GM21423 (cell line): ENCODE results near the gene TBC1D4.
"Not testable (repeated sequence)": the region's sequence is repeated elsewhere in the genome, so short reads cannot be mapped to it uniquely, and the experiment has no call there.

ENCODE experiments used
- ATAC-seq: cut with Tn5 transposase; IDR thresholded peaks from one replicate; pipeline ENCODE4 v1.9.1; 2021; ENCODE audit warnings: mild to moderate bottlenecking, moderate library complexity; ENCODE audit not compliant: unreplicated experiment

The TBC1D4 gene

DNA sequence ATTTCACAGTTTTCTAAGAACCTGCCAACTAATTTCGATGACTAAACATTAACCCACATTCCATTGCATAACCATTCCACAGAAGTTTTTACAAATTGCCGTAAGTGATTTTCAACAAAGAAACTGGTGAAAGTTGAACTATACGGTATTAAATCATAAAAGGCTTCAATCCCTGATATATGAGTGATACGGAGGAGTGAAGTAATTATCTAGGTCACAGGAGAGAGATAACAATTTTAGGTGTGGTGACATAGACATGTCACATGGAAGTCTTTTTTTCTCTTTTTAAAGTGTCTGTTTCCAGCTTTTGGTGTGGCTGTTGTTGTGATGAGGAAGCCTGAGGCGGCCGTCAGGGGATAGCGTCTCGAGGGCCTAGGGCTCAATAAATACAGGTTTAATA is 29.4 kb downstream of the TBC1D4 start:
- no peak for ATAC-seq

- ATAC-seq = no peak
These were observed 34.5 kb downstream of the TBC1D4 start for GRCh38 chr13:75447493-75447892.

DNA sequence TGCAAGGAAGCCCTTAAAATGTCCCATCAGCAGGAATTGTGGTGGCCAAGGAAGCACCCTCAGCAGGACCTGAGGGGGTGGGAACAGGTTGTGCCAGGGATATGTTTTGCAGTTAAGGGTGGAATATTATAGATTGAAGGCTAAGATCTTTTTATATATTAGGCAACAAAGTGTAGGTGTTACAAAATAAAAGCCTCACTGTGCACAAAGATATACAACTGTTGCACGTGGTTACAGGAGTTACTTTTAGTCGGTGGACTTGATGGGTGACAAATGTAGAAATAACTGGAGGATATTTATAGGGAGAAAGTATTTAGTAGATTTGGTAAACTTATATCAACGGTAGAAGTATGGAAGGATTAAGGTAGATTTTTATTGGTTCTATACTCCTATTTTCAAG is 35.1 kb downstream of the TBC1D4 start:
- no peak for ATAC-seq

- ATAC-seq = no peak
These were observed 36.1 kb downstream of the TBC1D4 start for GRCh38 chr13:75445717-75446499.

DNA sequence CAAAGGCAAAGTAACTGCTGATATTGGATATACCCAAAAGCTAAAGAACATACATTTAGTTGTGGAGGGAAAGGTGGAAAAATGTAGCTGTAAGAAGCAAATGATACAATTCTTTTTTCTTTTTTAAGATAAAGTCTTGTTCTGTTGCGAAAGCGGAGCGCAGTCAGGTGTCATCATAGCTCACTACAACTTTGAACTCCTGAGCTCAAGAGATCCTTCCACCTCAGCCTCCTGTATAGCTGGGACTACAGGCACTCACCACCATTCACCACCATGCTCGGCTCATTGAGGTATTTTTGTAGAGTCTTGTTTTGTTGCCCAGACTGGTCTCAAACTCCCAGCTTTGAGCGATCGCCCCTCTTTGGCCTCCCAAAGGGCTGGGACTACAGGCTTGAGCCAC is 38.0 kb downstream of the TBC1D4 start:
- no peak for ATAC-seq

GRCh38 chr13:75443356-75443958 is 38.5 kb downstream of the TBC1D4 start:
- ATAC-seq = no peak

GRCh38 chr13:75442736-75443234 is 39.2 kb downstream of the TBC1D4 start:
- no peak for ATAC-seq

DNA sequence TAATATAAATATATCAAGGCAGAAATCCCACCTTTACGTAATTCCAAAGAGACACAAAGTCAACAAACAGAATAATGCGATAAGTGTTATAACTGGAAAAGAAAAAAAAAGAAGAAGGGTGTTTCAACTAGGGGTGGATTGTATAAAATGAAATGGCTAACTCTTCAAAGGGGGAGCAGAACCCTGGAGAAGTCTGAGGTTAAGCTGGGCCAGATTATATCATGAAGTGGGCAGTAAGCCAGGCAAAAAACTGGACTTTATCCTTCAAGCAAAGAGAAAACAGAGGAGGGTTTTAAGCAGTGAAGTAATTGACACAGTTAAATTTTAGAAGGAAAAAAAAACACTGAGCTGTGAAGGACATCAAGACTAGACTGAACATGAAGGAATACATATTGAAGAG is 41.9 kb downstream of the TBC1D4 start:
- no peak for ATAC-seq

DNA sequence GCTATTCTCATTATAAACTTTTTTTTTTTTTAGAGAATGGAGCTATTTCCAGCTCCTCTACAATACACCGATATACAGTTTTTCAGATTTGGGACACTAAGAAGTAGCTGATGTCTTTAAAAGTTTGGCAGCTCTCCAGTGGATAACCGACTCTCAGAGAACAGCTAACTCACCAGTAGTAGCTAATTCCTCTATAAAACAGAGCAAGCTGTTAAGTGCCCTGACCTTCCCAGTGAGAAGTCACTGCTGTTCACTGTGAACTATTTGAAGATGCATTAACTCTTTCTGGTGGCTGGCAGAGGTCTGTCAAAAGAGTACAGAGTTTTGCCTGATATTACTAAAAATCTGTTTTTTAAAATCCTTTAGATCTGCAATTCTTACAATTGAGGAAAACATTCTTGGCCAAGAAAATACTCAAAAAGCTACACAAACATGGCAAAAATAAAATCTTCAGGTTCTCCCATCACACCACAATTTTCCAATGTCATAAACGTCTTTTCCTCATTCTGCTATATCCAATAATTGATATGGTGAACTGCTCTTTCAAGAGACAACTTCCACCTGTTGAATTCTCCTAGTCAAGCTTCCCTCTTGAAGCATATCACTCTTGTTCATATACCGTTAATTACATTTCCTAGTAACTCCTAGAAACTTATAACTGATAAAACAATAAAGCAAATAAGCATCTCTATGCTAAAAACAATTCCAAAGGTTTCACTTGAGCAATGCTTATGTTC is 44.2 kb downstream of the TBC1D4 start:
- ATAC-seq = no peak

DNA sequence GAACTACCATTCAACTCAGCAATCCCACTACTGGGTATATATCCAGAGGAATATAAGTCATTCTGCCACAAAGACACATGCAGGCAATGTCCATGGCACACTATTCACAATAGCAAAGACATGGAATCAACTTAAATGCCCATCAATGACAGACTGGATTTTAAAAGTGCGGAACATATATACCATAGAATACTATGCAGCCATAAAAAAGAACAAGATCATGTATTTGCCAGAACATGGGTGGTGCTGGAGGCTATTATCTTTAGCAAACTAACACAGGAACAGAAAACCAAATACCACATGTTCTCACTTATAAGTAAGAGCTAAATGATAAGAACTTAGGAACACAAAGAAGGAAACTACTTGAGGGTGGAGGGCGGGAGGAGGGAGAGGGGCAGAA is 47.8 kb downstream of the TBC1D4 start:
- ATAC-seq = not testable (repeated sequence)

DNA sequence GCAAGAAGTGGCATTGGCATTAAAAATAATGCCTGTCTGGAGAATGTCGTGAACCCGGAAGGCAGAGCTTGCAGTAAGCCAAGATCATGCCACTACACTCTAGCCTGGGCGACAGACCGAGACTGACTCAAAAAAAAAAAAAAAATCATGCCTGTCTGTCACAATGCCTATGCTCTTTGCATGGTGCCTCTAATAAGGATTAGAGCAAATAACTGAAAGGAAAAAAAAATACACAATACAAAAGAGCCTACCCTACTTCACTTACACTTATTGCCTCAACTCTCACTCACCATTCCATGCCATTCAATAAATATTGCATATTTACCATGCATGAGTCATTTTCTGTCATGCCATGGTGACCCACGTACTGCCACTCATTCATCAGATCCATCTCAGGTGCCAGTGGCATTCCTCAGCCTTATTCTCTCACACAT is 49.1 kb downstream of the TBC1D4 start:
- no peak for ATAC-seq

DNA sequence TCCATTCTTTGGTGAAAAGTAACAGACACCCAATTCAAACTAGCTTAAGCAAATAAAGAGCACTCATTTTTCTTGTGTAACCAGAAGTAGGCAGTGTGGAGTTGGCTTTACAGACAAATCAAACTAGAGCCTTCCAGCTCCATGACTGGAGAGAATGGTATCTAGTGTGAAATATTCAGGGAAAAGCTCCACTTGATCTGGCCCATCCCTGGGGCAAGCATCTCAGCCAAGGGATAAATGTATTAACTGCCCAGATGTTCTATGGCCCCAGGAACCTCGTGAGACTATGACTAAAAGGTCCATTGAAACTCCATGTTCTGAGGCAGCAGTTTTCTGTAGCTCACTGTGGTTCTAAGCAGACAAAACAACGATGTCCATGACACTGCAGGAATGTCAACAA is 49.9 kb downstream of the TBC1D4 start:
- ATAC-seq = no peak

- ATAC-seq = no peak
These were observed 51.3 kb downstream of the TBC1D4 start for GRCh38 chr13:75430436-75431209.

- ATAC-seq = no peak
These were observed 55.5 kb downstream of the TBC1D4 start for GRCh38 chr13:75426421-75426820.

DNA sequence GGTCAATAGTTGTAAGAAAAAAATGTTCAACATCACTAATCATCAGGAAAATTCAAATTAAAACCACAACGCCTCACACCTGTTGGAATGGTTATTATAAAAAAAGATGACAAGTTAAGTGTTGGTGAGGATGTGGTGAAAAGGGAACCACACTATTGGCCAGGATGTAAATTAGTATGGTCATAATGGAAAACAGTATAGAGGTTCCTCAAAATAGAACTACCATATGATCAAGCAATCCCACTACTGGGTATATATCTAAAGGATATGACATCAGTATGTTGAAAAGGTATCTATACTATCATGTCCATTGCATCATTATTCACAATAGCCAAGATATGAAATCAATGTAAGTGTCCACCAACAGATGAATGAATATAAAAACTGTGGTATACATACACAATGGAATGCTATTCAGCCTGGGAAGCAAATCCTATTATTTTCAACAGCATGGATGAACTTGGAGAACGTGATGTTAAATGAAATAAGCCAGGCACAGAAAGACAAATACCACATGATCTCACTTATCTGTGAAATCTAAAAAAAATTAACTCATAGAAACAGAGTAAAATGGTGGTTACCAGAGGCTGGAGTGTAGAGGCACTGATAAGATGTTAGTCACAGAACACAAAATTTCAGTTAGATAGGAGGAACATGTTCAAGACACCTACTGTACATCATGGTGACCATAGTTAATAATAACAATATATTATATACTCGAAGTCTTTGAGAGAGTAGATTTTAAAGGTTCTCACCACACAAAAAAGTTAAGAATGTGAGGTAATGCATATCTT is 56.6 kb downstream of the TBC1D4 start:
- ATAC-seq = peak; percentile 97

DNA sequence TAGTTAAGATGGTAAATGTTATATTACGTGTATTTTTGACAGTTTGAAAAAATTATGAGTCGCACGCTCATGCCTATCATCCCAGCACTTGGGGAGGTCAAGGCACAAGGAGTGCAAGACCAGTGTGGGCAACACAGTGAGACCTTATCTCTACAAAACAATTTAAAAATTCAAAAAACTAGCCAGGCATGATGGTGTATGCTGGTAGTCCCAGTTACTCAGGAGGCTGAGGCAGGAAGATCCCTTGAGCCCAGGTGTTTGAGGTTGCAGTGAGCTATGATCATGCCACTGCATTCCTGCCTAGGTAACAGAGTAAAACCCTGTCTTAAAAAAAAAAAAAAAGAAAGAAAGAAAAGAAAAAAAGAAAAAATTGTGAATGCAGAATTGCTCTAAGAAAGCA is 58.0 kb downstream of the TBC1D4 start:
- ATAC-seq = no peak

GRCh38 chr13:75422028-75422427 is 59.9 kb downstream of the TBC1D4 start:
- no peak for ATAC-seq

GRCh38 chr13:75421133-75421532 is 60.8 kb downstream of the TBC1D4 start:
- no peak for ATAC-seq

GRCh38 chr13:75419656-75420055 is 62.3 kb downstream of the TBC1D4 start:
- no peak for ATAC-seq

DNA sequence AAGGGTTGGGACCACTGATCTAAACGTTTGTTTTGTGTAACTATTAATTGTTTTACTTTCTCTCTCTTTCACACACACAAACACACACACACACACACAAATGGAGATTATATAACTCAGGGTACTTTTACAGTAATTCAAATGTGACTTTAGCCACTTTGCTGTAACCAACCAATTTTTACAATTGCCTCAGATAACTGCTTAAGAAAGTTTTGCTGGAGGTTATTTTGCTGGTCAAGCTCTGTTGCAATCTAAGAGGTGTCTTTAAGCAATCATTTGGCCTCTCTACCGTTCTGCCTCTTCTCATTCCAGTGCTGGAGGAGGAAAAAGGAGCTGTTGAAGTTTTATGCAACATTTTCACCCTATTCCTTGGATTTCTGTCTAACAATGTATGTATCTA is 63.0 kb downstream of the TBC1D4 start:
- no peak for ATAC-seq
